Gastrocnemius medialis (tissue), 4 donors: Measurements from ENCODE around the gene CCDC134. TPM values are rescaled to one million over a fixed set of nuclear protein-coding genes. Genes with fewer than 3 reads are reported as not detected.

ENCODE experiments used
- ATAC-seq, 2 donors: fragments of 150-250 bp; one replicate each; pipeline ENCODE4 v1.9.1; 2016
- DNase-seq, 2 donors: peaks; one replicate each; pipeline ENCODE4 v3.0.0-alpha.2; 2019
- H3K27ac ChIP-seq, 4 donors: fragments of 200-600 bp; sonication (generic); 1 replicate in 1 of 4; 2 replicates in 3 of 4; pipeline ENCODE4 v1.5.1; 2016 to 2018; ENCODE audit warnings: mild to moderate bottlenecking in 2 of 4, moderate library complexity in 1 of 4
- H3K27me3 ChIP-seq, 3 donors: fragments of 200-600 bp; sonication (generic) in 2 of 3; 1 replicate in 1 of 3; 2 replicates in 2 of 3; pipeline versions ENCODE4 v1.5.1 to v1.6.0; 2016 to 2019; ENCODE audit warnings: mild to moderate bottlenecking in 1 of 3, moderate library complexity in 1 of 3
- H3K36me3 ChIP-seq, 2 donors: fragments of 200-600 bp; sonication (generic) in 1 of 2; one replicate each; pipeline ENCODE4 v1.5.1; 2017 to 2018
- H3K4me1 ChIP-seq, 2 donors: fragments of 200-600 bp; sonication (generic) in 1 of 2; one replicate each; pipeline ENCODE4 v1.5.1; 2016 to 2017; ENCODE audit warnings: mild to moderate bottlenecking in 2 of 2
- H3K4me3 ChIP-seq, 4 donors: fragments of 200-600 bp; sonication (generic) in 3 of 4; 1 replicate in 1 of 4; 2 replicates in 3 of 4; pipeline ENCODE4 v1.5.1; 2016 to 2019; ENCODE audit warnings: mild to moderate bottlenecking in 2 of 4
- H3K9me3 ChIP-seq, 3 donors: fragments of 200-600 bp; sonication (generic) in 2 of 3; 1 replicate in 1 of 3; 2 replicates in 2 of 3; pipeline ENCODE4 v1.5.1; 2016 to 2019
- CTCF ChIP-seq, 5 experiments: fragments of 450-650 bp in 3 of 5; fragments of 200-600 bp in 2 of 5; sonication (generic) in 2 of 5; IDR thresholded peaks in 4 of 5; conservative IDR thresholded peaks in 1 of 5; 1 replicate in 4 of 5; 2 replicates in 1 of 5; pipeline ENCODE4 v1.5.1; 2016 to 2019; ENCODE audit warnings: antibody characterized with exemption in 5 of 5, mild to moderate bottlenecking in 3 of 5, moderate library complexity in 3 of 5
- POLR2A ChIP-seq, 2 donors: fragments of 450-650 bp; IDR thresholded peaks; one replicate each; pipeline ENCODE4 v1.6.1; 2017; ENCODE audit warnings: antibody characterized with exemption in 2 of 2, mild to moderate bottlenecking in 2 of 2, moderate library complexity in 2 of 2
- in situ Hi-C, 4 donors: fragments of 200-750 bp; cut with MboI; loops; one replicate each; pipeline versions ENCODE4 v1.15.0 to v1.8.0; 2017; ENCODE audit warnings: low sequenced_read_pairs in 4 of 4
- intact Hi-C: fragments of 100-400 bp; cut with DNase I; formaldehyde crosslinking; loops from one replicate; pipeline ENCODE4 v1.15.1; 2023; ENCODE audit warnings: low total_unique reads
- total RNA-seq, 4 donors: library from RNA; depleted of rRNA; stranded (reverse); fragments of >200 nt; gene quantifications; one replicate each; pipeline versions ENCODE4 v1.1.0 to v1.2.3, GENCODE V29; 2016

The CCDC134 gene
- total RNA-seq, 4 donors from 2014 or later: 3.3 to 7.7 (median 6.0) TPM

GRCh38 chr22:41772198-41772597 is 28.3 kb upstream of the CCDC134 start:
- DNase-seq: no peak
- H3K4me3 ChIP-seq: no peak overlapping the region
- TF ChIP-seq POLR2A (IDR thresholded peaks at IDR 0.05) (no peak), CTCF (IDR thresholded peaks at IDR 0.05 in 4 of 5, conservative IDR thresholded peaks at IDR 0.05 in 1 of 5) (no peak)
- no peak overlapping the region for H3K27ac ChIP-seq
- H3K27me3 ChIP-seq: no peaks in the 10 kb centered on the region
- no peaks in the 10 kb centered on the region for H3K9me3 ChIP-seq
- no peaks in the 10 kb centered on the region for H3K4me1 ChIP-seq
- intact Hi-C loops: no loop called here
- ATAC-seq: no peak
- in situ Hi-C loops: no loop called here
- H3K36me3 ChIP-seq: no peaks in the 10 kb centered on the region

GRCh38 chr22:41772645-41773044 is 27.8 kb upstream of the CCDC134 start:
- DNase-seq (no peak), ATAC-seq (no peak)
- Histone ChIP-seq H3K27me3 (no peaks in the 10 kb centered on the region), H3K4me3 (no peak overlapping the region), H3K9me3 (no peaks in the 10 kb centered on the region), H3K4me1 (no peaks in the 10 kb centered on the region), H3K27ac (no peak overlapping the region), H3K36me3 (no peaks in the 10 kb centered on the region)
- TF ChIP-seq CTCF (IDR thresholded peaks at IDR 0.05 in 4 of 5, conservative IDR thresholded peaks at IDR 0.05 in 1 of 5) (no peak), POLR2A (IDR thresholded peaks at IDR 0.05) (no peak)
- intact Hi-C loops: no loop called here
- in situ Hi-C loops: no loop called here

GRCh38 chr22:41775338-41775737 is 25.1 kb upstream of the CCDC134 start:
- no peaks in the 10 kb centered on the region for H3K27me3 ChIP-seq
- intact Hi-C loops (no loop called here), in situ Hi-C loops (no loop called here)
- TF ChIP-seq CTCF (IDR thresholded peaks at IDR 0.05 in 4 of 5, conservative IDR thresholded peaks at IDR 0.05 in 1 of 5) (no peak), POLR2A (IDR thresholded peaks at IDR 0.05) (no peak)
- no peaks in the 10 kb centered on the region for H3K36me3 ChIP-seq
- no peak overlapping the region for H3K4me3 ChIP-seq
- no peaks in the 10 kb centered on the region for H3K9me3 ChIP-seq
- ATAC-seq: no peak
- H3K27ac ChIP-seq: no peak overlapping the region
- no peak for DNase-seq
- H3K4me1 ChIP-seq: no peaks in the 10 kb centered on the region

- H3K9me3 ChIP-seq: no peaks in the 10 kb centered on the region
- no peak for DNase-seq
- H3K36me3 ChIP-seq: no peaks in the 10 kb centered on the region
- H3K27ac ChIP-seq: no peak overlapping the region
- no peak for TF ChIP-seq CTCF (IDR thresholded peaks at IDR 0.05 in 4 of 5, conservative IDR thresholded peaks at IDR 0.05 in 1 of 5)
- TF ChIP-seq POLR2A (IDR thresholded peaks at IDR 0.05): no peak
- intact Hi-C loops: no loop called here
- H3K4me3 ChIP-seq: no peak overlapping the region
- no peaks in the 10 kb centered on the region for H3K27me3 ChIP-seq
- in situ Hi-C loops: no loop called here
- ATAC-seq: no peak
- no peaks in the 10 kb centered on the region for H3K4me1 ChIP-seq
These were observed 24.5 kb upstream of the CCDC134 start for GRCh38 chr22:41775976-41776375.

- no peak overlapping the region for H3K27ac ChIP-seq
- H3K27me3 ChIP-seq: no peaks in the 10 kb centered on the region
- ATAC-seq (no peak), DNase-seq (no peak)
- no peaks in the 10 kb centered on the region for H3K9me3 ChIP-seq
- no peaks in the 10 kb centered on the region for H3K4me1 ChIP-seq
- TF ChIP-seq CTCF (IDR thresholded peaks at IDR 0.05 in 4 of 5, conservative IDR thresholded peaks at IDR 0.05 in 1 of 5) (no peak), POLR2A (IDR thresholded peaks at IDR 0.05) (no peak)
- intact Hi-C loops (no loop called here), in situ Hi-C loops (no loop called here)
- H3K36me3 ChIP-seq: no peaks in the 10 kb centered on the region
- no peak overlapping the region for H3K4me3 ChIP-seq
These were observed 24.1 kb upstream of the CCDC134 start for GRCh38 chr22:41776381-41776780.
